Caco-2 (cell line): Measurements from ENCODE around the gene LYPLAL1. TPM values are rescaled to one million over a fixed set of nuclear protein-coding genes. Genes with fewer than 3 reads are reported as not detected.

Experiments
- BruUV-seq: library from RNA; stranded (reverse); fragments of 400-500 nt; replicated peaks from 2 replicates; lab custom pipeline; 2021; lab: Mats Ljungman, UMichigan
- CTCF ChIA-PET: fragments of 300-600 bp; sonication (Branson Sonifier 250); formaldehyde crosslinking; loops from one replicate; lab custom pipeline; 2022; ENCODE audit warnings: antibody characterized with exemption; lab: Charles Lee
- POLR2A ChIA-PET: fragments of 300-600 bp; sonication (Branson Sonifier 250); formaldehyde crosslinking; loops from one replicate; lab custom pipeline; 2022; ENCODE audit warnings: antibody characterized with exemption; lab: Charles Lee
- DNase-seq, 2 experiments: peaks; one replicate each; pipeline versions ENCODE4 v3.0.0 to v3.0.0-alpha.2; 2020 to 2022
- H3K27me3 ChIP-seq: replicated peaks from 2 replicates; pipeline ENCODE4 v1.6.0; 2011; ENCODE audit warnings: low read length; ENCODE audit not compliant: control insufficient read depth, insufficient read depth
- H3K36me3 ChIP-seq: 2 replicates; pipeline ENCODE4 v1.5.1; 2011; ENCODE audit warnings: low read length; ENCODE audit not compliant: control insufficient read depth, insufficient read depth
- H3K4me1 ChIP-seq: fragments of 250-450 bp; sonication (Bioruptor Pico); 2 replicates; pipeline ENCODE4 v1.5.1; 2020; ENCODE audit warnings: mild to moderate bottlenecking
- H3K4me3 ChIP-seq: 2 replicates; pipeline ENCODE4 v1.5.1; 2011; ENCODE audit warnings: low read depth, mild to moderate bottlenecking, control low read depth, low read length
- H3K9me3 ChIP-seq: fragments of 250-450 bp; sonication (Bioruptor Pico); 2 replicates; pipeline ENCODE4 v1.5.1; 2020; ENCODE audit warnings: mild to moderate bottlenecking, moderate library complexity
- H3K27ac Mint-ChIP-seq: one replicate; pipeline ENCODE4 v1.8.0; 2022; ENCODE audit warnings: mixed read lengths; ENCODE audit not compliant: unreplicated experiment
- H3K27me3 Mint-ChIP-seq: one replicate; pipeline ENCODE4 v1.8.0; 2022; ENCODE audit warnings: mixed read lengths; ENCODE audit not compliant: insufficient read depth, unreplicated experiment
- H3K36me3 Mint-ChIP-seq: one replicate; pipeline ENCODE4 v1.8.0; 2022; ENCODE audit warnings: mild to moderate bottlenecking, mixed read lengths; ENCODE audit not compliant: insufficient read depth, unreplicated experiment
- H3K4me1 Mint-ChIP-seq: one replicate; pipeline ENCODE4 v1.8.0; 2022; ENCODE audit warnings: low read depth, mixed read lengths; ENCODE audit not compliant: unreplicated experiment
- H3K4me3 Mint-ChIP-seq: one replicate; pipeline ENCODE4 v1.8.0; 2022; ENCODE audit warnings: mild to moderate bottlenecking, moderate library complexity, mixed read lengths; ENCODE audit not compliant: unreplicated experiment
- H3K9me3 Mint-ChIP-seq: one replicate; pipeline ENCODE4 v1.8.0; 2022; ENCODE audit warnings: mixed read lengths; ENCODE audit not compliant: unreplicated experiment
- CTCF ChIP-seq, 2 experiments: fragments of 200-600 bp in 1 of 2; IDR thresholded peaks; 1 replicate in 1 of 2; 2 replicates in 1 of 2; pipeline versions ENCODE4 v1.5.1 to v1.8.0; 2011 to 2022; ENCODE audit warnings: antibody characterized with exemption in 1 of 2, control low read depth in 1 of 2, inconsistent platforms in 1 of 2, low read depth in 1 of 2, low read length in 1 of 2, mild to moderate bottlenecking in 1 of 2, moderate library complexity in 1 of 2; ENCODE audit not compliant: insufficient read depth in 1 of 2, severe bottlenecking in 1 of 2, unreplicated experiment in 1 of 2
- intact Hi-C: fragments of 100-400 bp; cut with micrococcal nuclease; formaldehyde crosslinking; loops from one replicate; pipeline ENCODE4 v1.10.0; 2022; ENCODE audit not compliant: unreplicated experiment
- total RNA-seq: library from RNA; stranded (reverse); gene quantifications from 2 replicates; pipeline ENCODE4 v1.2.3, GENCODE V29; 2022

LYPLAL1 gene
- total RNA-seq, 1 experiment from 2014 or later = 20.4 TPM

GRCh38 chr1:219185486-219186117 lies 11.9 kb downstream of the LYPLAL1 start:
- DNase-seq = no peak
- ChIA-PET POLR2A (no interaction called here), CTCF (no interaction called here)
- no peaks in the 10 kb centered on the region for H3K9me3 Mint-ChIP-seq
- peaks cover 6% of the 10 kb centered on the region for H3K36me3 Mint-ChIP-seq
- Histone ChIP-seq H3K4me3 (no peak overlapping the region), H3K36me3 (no peaks in the 10 kb centered on the region), H3K4me1 (no peaks in the 10 kb centered on the region), H3K9me3 (0 out of 2 replicates have a peak, but pooled peaks cover 4% of the 10 kb centered on the region), H3K27me3 (no peaks in the 10 kb centered on the region)
- H3K4me1 Mint-ChIP-seq = no peaks in the 10 kb centered on the region
- no peaks in the 10 kb centered on the region for H3K27me3 Mint-ChIP-seq
- no peak overlapping the region for H3K4me3 Mint-ChIP-seq
- BruUV-seq = no TSS peak
- no peak overlapping the region for H3K27ac Mint-ChIP-seq
- intact Hi-C loops = no loop called here
- TF ChIP-seq CTCF (IDR thresholded peaks at IDR 0.05; ENCODE audit: insufficient read depth in 1 of 2, low read depth in 1 of 2, low read length in 1 of 2, severe bottlenecking in 1 of 2, unreplicated experiment in 1 of 2) = no peak

GRCh38 chr1:219188331-219188803 lies 14.7 kb downstream of the LYPLAL1 start:
- H3K9me3 Mint-ChIP-seq = no peaks in the 10 kb centered on the region
- BruUV-seq = no TSS peak
- no peaks in the 10 kb centered on the region for H3K27me3 Mint-ChIP-seq
- ChIA-PET POLR2A (no interaction called here), CTCF (no interaction called here)
- H3K4me3 ChIP-seq = no peak overlapping the region
- no peaks in the 10 kb centered on the region for H3K36me3 ChIP-seq
- 0 out of 2 replicates have a peak, but pooled peaks cover 4% of the 10 kb centered on the region for H3K9me3 ChIP-seq
- intact Hi-C loops = no loop called here
- TF ChIP-seq CTCF (IDR thresholded peaks at IDR 0.05; ENCODE audit: insufficient read depth in 1 of 2, low read depth in 1 of 2, low read length in 1 of 2, severe bottlenecking in 1 of 2, unreplicated experiment in 1 of 2) = no peak
- H3K4me1 Mint-ChIP-seq = no peaks in the 10 kb centered on the region
- no peaks in the 10 kb centered on the region for H3K4me1 ChIP-seq
- no peak for DNase-seq
- no peak overlapping the region for H3K4me3 Mint-ChIP-seq
- H3K36me3 Mint-ChIP-seq = no peaks in the 10 kb centered on the region
- H3K27ac Mint-ChIP-seq = no peak overlapping the region
- H3K27me3 ChIP-seq = no peaks in the 10 kb centered on the region

GRCh38 chr1:219189021-219189824 lies 15.5 kb downstream of the LYPLAL1 start:
- H3K36me3 Mint-ChIP-seq = no peaks in the 10 kb centered on the region
- H3K4me1 ChIP-seq = no peaks in the 10 kb centered on the region
- H3K9me3 ChIP-seq = 0 out of 2 replicates have a peak, but pooled peaks cover 4% of the 10 kb centered on the region
- no peak overlapping the region for H3K4me3 ChIP-seq
- H3K4me3 Mint-ChIP-seq = no peak overlapping the region
- H3K27me3 Mint-ChIP-seq = no peaks in the 10 kb centered on the region
- DNase-seq = no peak
- H3K9me3 Mint-ChIP-seq = no peaks in the 10 kb centered on the region
- H3K36me3 ChIP-seq = no peaks in the 10 kb centered on the region
- CTCF ChIA-PET = no interaction called here
- BruUV-seq = no TSS peak
- no peak overlapping the region for H3K27ac Mint-ChIP-seq
- H3K27me3 ChIP-seq = no peaks in the 10 kb centered on the region
- TF ChIP-seq CTCF (IDR thresholded peaks at IDR 0.05; ENCODE audit: insufficient read depth in 1 of 2, low read depth in 1 of 2, low read length in 1 of 2, severe bottlenecking in 1 of 2, unreplicated experiment in 1 of 2) = no peak
- H3K4me1 Mint-ChIP-seq = no peaks in the 10 kb centered on the region
- intact Hi-C loops = no loop called here
- POLR2A ChIA-PET = no interaction called here
